NOMO-1 (cell line): ENCODE data around the gene TRIM50.
"Not testable (repeated sequence)": the region's sequence is repeated elsewhere in the genome, so short reads cannot be mapped to it uniquely, and the experiment has no call there.

Experiments
- DNase-seq, 2 experiments: peaks; one replicate each; lab custom pipeline; 2025; ENCODE audit not compliant: unreplicated experiment in 2 of 2; lab: John Stamatoyannopoulos, UW

The TRIM50 gene

DNA sequence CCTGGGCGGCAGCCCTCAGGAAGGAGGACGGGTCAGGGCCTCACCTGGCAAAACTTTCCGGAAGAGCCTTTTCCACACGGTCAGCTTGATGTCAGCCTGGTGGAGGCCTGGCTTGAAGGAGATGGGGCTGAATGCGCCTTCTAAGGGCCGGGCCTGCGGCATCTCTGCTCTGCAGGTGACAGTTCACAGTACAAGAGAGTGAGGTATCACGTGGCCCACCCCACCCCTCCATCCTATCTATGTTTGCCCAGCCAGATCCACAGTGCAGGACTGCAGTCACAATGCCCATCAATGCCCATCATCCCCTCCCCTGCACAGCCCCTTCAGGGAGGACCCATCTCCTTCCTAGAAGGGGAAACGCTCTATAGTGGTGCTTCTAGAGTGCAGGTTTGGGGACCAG, 11.4 kb downstream of the TRIM50 start:
- DNase-seq: no peak

DNA sequence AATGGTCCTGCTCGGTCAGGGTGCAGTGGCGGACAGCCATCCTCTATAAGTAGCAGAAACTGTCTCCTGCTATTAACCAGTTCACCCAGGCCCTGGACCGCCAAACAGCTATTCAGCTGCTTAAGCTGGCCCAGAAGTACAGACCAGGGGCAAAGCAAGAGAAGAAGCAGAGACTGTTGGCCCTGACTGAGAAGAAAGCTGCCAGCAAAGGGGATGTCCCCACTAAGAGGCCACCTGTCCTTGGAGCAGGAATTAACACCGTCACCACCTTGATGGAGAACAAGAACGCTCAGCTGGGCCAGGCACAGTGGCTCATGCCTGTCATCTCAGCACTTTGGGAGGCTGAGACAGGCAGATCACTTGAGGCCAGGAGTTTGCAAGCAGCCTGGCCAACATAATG, 13.6 kb downstream of the TRIM50 start:
- no peak for DNase-seq

DNA sequence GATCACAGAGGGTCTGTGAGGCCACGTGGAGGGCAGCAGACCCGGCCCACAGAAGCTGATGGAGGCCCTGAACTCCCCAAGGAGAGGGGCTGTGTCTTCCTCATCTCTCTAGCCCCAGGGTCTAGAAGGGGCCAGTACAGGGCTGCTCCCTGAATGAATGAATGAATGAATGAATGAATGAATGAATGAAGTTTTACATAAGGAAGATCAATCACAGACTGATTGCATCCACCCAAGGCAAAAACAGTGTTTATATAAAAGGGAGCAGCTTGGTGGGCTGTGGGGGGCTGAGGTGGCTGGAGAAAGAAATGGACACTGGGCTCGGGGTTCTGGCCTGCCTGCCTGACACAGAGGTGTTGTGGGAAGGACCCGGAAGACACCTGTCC, 14.4 kb downstream of the TRIM50 start:
- no peak for DNase-seq

DNA sequence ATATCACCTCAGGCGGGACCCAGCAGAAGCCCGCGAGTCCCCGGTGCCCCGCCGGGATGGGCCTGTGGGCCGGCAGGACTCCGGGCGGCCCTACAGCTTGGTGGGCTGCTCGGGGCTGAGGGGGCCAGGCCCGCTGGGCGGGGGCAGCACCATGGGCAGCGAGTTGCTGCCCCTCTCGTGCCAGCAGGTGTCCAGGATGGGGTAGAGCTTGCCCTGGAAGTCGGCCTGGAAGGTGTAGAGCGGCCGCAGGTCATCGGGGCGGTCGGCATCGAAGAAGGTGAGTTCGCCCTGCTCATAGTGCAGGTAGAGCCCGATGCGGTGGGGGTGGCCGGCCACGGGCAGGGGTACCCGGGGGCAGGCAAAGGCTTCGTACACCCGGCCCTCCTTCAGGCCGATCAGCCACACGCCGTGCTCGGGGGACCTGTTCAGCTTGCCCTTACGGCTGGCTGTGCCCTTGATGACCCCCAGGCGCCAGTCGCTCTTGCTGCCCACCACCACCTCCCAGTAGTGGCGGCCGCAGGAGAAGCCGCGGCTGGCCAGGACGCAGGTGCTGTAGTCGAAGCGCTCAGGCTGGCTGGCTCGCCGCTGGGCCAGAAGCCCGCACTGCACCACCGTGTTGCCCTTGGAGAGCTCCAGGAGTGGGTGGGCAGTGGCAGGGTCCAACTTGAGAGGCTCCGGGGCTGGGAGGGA, 14.9 kb downstream of the TRIM50 start:
- no peak for DNase-seq

DNA sequence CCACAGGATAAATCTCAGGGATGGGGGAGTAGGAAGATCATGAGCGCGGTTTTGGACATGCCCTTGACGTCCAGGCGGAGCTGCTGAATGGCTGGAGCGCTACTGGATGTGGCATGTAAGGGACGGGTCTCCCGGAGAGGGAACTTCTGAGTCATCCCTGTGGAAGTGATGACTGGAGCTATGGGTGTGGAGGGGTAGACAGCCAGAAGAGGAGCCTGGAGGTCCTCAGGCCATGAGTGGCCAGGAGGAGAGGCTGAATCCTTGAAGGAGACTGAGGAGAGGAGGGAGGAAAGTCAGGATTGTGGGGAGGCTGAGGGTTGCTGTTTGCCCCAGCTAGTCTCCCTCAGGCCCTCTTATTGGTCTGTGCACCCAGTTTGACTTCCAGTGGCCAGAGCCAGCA, 16.5 kb downstream of the TRIM50 start:
- not testable (repeated sequence) for DNase-seq

DNA sequence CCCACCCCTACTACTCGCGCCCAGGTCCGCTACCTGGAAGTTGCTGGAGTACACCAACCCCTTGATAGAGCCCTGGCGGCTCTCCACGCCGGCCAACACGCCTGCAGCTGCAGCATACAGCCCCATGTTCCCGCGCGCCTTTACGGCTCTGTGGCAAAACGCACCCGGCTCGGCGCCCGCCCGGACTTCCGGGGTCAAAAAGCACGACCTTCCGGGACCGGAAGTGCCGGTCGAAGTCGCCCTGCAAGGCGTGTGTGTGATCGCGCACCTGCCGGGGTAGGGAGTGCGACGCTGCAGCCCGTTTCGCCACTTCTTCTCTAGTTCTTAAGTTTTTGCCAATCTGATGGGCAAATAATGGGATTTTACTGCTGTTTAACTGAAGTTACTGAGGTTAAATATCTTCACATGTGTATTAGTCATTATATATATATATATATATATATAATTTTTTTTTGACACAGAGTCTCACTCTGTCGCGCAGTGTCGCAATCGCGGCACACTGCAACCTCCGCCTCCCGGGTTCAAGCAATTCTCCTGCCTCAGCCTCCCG, 19.1 kb downstream of the TRIM50 start, which contains the start of gene NSUN5:
Gene NSUN5 (minus strand): TSS at position 162 of the 550 bp plus-strand sequence. CDS start 36 bp downstream, at position 126.
- peak; percentile 100 for DNase-seq

DNA sequence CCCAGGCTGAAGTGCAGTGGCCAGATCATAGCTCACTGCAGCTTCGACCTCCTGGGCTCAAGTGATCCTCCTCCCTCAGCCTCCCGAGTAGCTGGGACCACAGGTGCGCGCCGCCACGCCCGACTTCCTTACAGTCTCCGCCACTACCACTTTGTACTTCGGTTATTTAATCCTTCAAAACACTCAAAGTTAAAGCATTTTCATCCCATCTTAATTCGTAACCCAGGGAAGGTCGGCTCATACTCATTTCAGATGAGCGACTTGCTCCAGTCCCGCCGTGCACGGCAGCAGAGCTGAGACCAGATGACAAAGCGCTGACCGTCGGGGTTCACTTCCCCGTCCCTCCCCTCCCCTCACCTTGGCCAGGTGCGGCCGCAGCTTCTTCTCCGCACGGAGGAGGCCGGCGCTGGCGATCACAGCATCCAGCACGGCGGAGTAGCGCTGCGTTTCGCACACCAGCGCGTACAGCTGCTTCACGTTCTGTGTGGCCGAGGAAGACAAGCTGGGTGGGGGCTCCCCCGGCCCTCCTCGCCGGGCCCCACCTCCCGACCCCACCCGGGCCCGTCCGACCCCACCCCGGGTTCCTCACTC, 19.7 kb downstream of the TRIM50 start:
- DNase-seq: no peak

DNA sequence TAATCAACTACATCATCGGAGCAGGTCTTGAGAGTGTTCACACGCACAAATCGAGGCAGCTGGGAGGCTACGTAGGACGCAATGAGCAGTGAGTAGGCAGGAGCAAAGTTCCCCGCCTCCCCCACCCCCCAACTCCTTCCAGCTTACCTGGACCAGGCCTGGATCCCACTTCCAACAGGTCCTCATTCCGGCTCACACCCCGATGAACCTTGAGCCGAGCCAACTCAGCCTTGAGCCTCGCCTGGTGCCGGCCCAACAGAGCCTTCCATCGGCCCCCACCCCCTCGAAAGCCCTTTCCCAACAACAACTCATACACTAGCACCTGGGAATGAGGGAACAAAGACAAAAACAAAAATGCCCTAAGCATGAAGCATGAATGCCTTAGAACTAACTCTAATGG, 20.4 kb downstream of the TRIM50 start:
- no peak for DNase-seq

DNA sequence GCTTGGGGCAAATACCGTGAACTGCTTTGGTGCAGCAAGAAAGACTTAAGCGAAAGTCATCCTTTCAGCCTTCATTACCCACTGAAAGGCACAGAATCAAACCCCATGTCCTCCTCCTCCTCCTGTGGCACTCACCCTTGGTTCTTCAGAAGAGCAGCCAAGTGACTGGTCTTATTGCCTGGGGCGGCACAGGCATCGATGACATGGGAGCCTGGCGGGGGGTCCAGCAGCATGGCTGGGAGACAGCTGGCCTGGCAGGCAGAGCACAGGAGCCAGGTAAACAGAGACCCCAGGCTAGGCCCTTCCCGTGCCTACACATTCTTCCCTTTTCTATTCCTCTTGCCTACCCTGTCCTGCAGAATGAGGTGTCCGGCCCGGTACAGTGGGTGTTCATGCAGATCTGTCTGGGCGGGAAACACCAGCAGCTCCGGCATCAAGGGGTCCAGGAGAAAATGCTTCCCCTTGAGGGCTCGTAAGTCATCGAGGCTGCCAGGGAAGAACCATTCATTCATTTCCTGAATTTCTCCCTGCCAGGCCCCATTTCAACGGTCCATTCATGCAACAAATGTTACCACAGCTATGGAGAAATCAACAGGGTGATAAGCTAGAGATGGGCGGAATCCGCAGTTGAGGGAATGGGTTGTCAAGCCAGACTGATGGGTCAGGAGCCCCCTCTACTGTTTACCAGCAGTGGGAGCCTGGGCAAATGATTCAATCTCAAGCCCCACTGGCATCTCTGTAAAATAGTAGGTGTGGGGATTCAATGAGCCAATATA, 23.1 kb downstream of the TRIM50 start:
- peak; percentile 98 to 99 for DNase-seq

DNA sequence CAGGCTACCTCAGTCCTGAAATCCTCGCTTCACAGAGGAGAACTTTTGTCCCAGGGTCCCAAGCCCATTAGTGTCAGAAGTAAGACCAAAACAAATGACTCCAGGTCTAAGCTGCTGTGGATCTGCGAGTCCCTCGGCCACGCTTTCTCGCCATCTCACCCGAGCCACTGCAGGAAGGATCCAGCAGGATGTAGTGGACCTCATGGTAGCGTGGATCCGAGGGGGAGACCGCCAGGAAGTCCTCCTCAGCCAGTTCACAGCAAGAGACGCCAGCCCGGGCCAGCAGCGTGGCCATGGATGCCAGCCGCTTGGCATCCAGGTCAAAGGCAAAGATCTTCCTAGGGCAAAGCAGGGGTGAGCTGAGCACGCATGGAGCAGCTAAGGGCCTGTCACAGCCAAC, 23.8 kb downstream of the TRIM50 start:
- DNase-seq: no peak

DNA sequence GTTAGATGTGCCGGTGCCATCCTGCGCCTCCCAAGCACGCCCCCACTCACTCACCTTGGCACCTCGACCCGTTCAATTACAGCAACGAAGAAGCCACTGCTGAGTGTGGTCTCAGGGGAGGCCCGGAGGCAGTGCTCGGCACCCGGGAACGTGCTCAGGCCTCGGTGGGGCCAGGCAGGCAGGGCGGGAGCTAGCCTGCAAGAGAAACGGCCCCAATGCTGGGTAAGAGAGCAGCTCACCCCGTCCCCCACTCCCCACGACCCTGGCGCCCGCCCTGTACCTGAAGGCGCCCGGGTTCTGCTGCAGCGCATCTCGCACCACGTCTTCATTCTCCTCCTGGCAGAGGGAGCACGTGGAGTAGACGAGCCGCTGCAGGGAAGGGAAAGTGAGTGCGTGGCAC, 24.3 kb downstream of the TRIM50 start:
- DNase-seq: no peak

DNA sequence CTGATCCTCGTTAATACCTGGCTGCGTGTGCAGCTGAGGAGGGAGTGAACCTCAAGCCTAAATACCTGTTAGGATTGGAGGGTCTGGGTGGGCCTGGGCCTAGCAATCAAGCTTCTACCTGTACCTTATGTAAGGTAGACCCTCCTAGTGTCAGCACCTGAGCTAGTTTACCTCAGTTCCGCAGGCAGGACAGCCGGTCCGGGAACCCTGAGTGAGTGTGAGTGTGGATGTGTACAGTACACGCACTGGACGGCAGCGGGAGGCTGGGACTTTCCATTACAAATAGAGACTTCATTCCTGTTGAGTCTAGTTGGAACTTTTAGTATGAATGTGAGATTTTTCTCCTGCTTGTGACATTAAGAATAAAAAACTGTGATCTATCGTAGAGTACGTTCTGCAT, 25.0 kb downstream of the TRIM50 start:
- not testable (repeated sequence) for DNase-seq

DNA sequence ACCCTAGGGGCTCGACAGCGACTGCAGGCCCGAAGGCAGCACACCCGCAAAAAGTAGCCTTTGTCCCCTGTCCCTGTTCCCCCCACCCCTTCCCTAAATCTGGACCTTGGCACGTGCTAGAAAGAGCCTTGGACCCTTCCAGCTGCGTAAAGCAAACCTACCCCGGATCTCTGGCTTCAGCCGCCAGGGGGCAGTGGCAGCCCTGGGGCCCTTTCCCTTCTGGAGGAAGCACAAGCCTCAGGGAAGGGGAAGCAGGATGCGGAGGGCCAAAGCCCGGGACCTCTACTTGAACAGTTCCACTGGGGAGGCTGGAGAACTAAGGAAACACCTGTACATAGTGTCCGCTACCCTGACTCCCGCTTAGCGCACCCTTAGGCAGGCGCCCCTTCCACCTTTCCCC, 26.8 kb downstream of the TRIM50 start:
- DNase-seq: not testable (repeated sequence)

DNA sequence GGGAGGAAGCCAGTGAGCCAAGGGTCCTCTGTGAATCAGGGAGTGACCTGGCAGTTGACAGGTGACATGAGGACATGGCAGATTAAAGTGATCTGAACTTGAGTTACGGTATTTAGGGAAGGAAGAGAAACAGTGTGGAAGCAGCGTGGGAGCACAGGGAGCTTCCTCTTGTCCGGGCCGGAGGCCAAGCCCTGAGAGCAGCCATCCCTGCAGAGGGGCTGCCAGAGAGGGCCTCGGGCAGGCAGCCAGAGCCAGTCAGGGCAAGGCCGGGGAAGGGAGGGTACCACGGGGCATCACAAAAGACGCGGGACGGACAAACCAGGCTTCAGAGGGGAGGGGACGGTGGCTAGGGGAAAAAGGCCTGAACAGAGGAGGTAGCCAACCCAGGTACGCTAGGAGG, 28.1 kb downstream of the TRIM50 start:
- not testable (repeated sequence) for DNase-seq

DNA sequence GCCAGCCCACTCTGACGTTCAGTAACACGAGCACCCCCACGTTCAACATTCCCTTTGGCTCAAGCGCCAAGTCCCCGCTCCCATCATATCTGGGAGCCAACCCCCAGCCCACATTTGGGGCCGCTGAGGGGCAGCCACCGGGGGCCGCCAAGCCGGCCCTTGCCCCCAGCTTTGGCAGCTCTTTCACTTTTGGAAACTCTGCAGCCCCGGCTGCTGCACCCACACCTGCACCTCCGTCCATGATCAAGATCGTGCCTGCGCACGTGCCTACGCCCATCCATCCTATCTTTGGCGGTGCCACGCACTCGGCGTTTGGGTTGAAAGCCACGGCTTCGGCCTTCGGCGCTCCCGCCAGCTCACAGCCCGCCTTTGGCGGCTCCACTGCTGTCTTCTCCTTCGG, 30.2 kb downstream of the TRIM50 start:
- not testable (repeated sequence) for DNase-seq

DNA sequence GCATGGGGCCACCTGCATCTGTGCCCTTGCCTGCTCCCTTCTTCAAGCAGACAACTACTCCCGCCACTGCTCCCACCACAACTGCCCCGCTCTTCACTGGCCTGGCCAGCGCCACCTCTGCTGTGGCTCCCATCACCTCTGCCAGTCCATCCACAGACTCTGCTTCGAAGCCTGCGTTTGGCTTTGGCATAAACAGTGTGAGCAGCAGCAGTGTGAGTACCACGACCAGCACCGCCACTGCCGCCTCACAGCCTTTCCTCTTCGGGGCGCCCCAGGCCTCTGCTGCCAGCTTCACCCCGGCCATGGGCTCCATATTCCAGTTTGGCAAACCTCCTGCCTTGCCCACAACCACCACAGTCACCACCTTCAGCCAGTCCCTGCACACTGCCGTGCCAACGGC, 30.6 kb downstream of the TRIM50 start:
- DNase-seq: not testable (repeated sequence)

DNA sequence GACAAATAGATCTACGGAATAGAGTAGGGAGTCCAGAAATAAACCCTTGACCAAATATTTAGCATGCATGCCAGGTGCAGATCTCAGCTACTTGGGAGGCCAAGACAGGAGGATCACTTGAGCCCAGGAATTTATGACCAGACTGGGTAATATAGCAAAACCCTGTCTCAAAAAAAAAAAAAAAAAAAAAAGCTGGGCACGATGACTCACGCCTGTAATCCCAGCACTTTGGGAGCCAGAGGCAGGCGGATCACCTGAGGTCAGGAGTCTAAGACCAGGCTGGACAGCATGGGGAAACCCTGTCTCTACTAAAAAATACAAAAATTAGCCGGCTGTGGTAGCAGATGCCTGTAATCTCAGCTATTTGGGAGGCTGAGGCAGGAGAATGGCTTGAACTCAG, 50.7 kb downstream of the TRIM50 start:
- DNase-seq: not testable (repeated sequence)

DNA sequence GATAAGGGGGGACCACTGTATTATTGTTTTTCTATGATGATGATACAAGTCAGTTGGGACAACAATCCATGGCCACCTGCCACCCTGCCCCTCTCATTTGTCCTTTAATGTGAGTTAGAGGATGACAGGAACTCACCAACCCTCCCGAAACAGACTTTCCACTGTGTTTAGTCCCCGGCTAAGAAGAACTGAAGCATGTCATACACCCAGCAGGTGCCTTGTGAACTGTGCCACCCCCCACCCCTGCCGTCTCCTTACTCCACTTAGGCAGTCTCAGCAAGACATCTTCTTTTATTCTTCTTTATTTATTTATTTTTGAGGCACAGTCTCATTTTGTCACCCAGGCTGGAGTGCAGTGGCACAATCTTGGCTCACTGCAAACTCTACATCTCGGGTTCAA, 60.1 kb downstream of the TRIM50 start:
- not testable (repeated sequence) for DNase-seq

DNA sequence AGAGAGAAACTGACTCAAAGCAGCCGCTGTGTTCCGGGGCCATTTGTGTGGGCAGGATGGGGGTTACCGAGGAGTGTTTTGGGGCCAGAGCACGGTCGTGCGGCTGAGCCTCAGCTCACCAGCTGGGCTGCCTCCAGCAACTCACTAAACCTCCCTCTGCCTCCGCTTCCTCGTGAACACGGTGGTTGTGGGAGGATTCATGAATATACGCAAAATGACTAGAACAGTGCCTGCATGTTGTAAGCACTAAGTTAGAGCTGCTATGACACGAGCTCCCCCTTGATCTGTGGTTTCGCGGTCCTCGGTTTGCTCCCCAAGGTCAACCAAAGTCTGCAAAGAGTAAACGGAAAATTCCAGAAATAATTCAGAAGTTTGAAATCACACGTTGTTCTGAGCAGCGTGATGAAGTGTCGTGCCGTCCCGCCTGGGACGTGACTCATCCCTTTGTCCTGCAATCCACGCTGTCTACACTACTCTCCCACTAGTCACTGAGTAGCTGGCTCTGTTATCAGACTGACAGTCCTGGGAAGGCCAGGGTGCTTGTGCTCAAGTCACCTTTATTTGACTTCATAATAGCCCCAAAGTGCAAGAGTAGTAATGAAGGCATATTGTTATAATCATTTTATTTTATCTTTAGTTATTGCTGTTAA, 61.0 kb downstream of the TRIM50 start:
- not testable (repeated sequence) for DNase-seq
